Liver (tissue), 9 donors: ENCODE data around the gene CIAPIN1. TPM values are rescaled to one million over a fixed set of nuclear protein-coding genes. Genes with fewer than 3 reads are reported as not detected.

Experiments
- DNase-seq: peaks from one replicate; pipeline ENCODE4 v3.0.0-alpha.2; 2017; ENCODE audit warnings: low spot score
- H3K27ac ChIP-seq, 2 donors: one replicate each; pipeline ENCODE4 v1.7.0; 2013; ENCODE audit warnings: inconsistent platforms in 2 of 2, low read length in 2 of 2, control low read depth in 1 of 2, low read depth in 1 of 2, mild to moderate bottlenecking in 1 of 2
- H3K27me3 ChIP-seq, 4 donors: one replicate each; pipeline versions ENCODE4 v1.6.1 to v1.7.0; 2013; ENCODE audit warnings: low read length in 3 of 4, inconsistent platforms in 1 of 4, mild to moderate bottlenecking in 1 of 4, moderate library complexity in 1 of 4; ENCODE audit not compliant: control insufficient read depth in 4 of 4, insufficient read depth in 4 of 4
- H3K36me3 ChIP-seq, 4 donors: one replicate each; pipeline versions ENCODE4 v1.6.1 to v1.7.0; 2013; ENCODE audit warnings: low read length in 3 of 4, mild to moderate bottlenecking in 3 of 4, low read depth in 1 of 4, moderate library complexity in 1 of 4; ENCODE audit not compliant: control insufficient read depth in 4 of 4, insufficient read depth in 3 of 4
- H3K4me1 ChIP-seq, 4 donors: one replicate each; pipeline versions ENCODE4 v1.6.1 to v1.7.0; 2013; ENCODE audit warnings: low read length in 3 of 4, mild to moderate bottlenecking in 3 of 4, moderate library complexity in 1 of 4; ENCODE audit not compliant: control insufficient read depth in 4 of 4, insufficient read depth in 4 of 4
- H3K4me3 ChIP-seq, 3 donors: one replicate each; pipeline versions ENCODE4 v1.6.1 to v1.7.0; 2013; ENCODE audit warnings: low read length in 3 of 3, control low read depth in 1 of 3, low read depth in 1 of 3, mild to moderate bottlenecking in 1 of 3
- H3K9ac ChIP-seq, 2 donors: one replicate each; pipeline ENCODE4 v1.7.0; 2013; ENCODE audit warnings: low read length in 2 of 2, mild to moderate bottlenecking in 2 of 2, moderate library complexity in 2 of 2, control low read depth in 1 of 2, low read depth in 1 of 2
- H3K9me3 ChIP-seq, 4 donors: one replicate each; pipeline versions ENCODE4 v1.6.1 to v1.7.0; 2013; ENCODE audit warnings: low read length in 3 of 4; ENCODE audit not compliant: control insufficient read depth in 4 of 4
- EGR1 ChIP-seq, 2 donors: IDR thresholded peaks; 2 replicates each; pipeline ENCODE4 v1.6.1; 2016 to 2018; ENCODE audit warnings: antibody characterized with exemption in 2 of 2, low read depth in 2 of 2
- FOXA1 ChIP-seq: IDR thresholded peaks from 2 replicates; pipeline ENCODE4 v1.6.1; 2016; ENCODE audit warnings: antibody characterized with exemption
- FOXA2 ChIP-seq: IDR thresholded peaks from 2 replicates; pipeline ENCODE4 v1.6.1; 2016; ENCODE audit warnings: antibody characterized with exemption
- GABPA ChIP-seq, 2 donors: IDR thresholded peaks in 1 of 2; conservative IDR thresholded peaks in 1 of 2; 2 replicates each; pipeline ENCODE4 v1.6.1; 2016; ENCODE audit warnings: antibody characterized with exemption in 2 of 2, mild to moderate bottlenecking in 1 of 2, moderate library complexity in 1 of 2
- HNF4A ChIP-seq, 2 donors: conservative IDR thresholded peaks; 2 replicates each; pipeline ENCODE4 v1.6.1; 2016; ENCODE audit warnings: antibody characterized with exemption in 2 of 2, mild to moderate bottlenecking in 2 of 2
- HNF4G ChIP-seq: IDR thresholded peaks from 2 replicates; pipeline ENCODE4 v1.6.1; 2016; ENCODE audit warnings: antibody characterized with exemption
- JUND ChIP-seq, 2 donors: IDR thresholded peaks; 2 replicates each; pipeline ENCODE4 v1.6.1; 2016; ENCODE audit warnings: antibody characterized with exemption in 2 of 2
- NR2F2 ChIP-seq: IDR thresholded peaks from 2 replicates; pipeline ENCODE4 v1.6.1; 2016; ENCODE audit warnings: antibody characterized with exemption
- RAD21 ChIP-seq, 2 donors: IDR thresholded peaks; 2 replicates each; pipeline ENCODE4 v1.6.1; 2016; ENCODE audit warnings: antibody characterized with exemption in 2 of 2, mild to moderate bottlenecking in 2 of 2
- RXRA ChIP-seq, 2 donors: IDR thresholded peaks; 2 replicates each; pipeline ENCODE4 v1.6.1; 2017 to 2018; ENCODE audit warnings: antibody characterized with exemption in 2 of 2, mild to moderate bottlenecking in 1 of 2
- SP1 ChIP-seq: IDR thresholded peaks from 2 replicates; pipeline ENCODE4 v1.6.1; 2018; ENCODE audit warnings: antibody characterized with exemption, mild to moderate bottlenecking
- TAF1 ChIP-seq: conservative IDR thresholded peaks from 2 replicates; pipeline ENCODE4 v1.6.1; 2016; ENCODE audit warnings: antibody characterized with exemption, mild to moderate bottlenecking
- YY1 ChIP-seq: IDR thresholded peaks from 2 replicates; pipeline ENCODE4 v1.6.1; 2016; ENCODE audit warnings: antibody characterized with exemption, mild to moderate bottlenecking
- WGBS: extraction: QIAGEN DNeasy Blood & Tissue Kit; methylation state at CpG from one replicate; pipeline ENCODE4 v1.1.7; 2013; 5-methylcytosine and 5-hydroxymethylcytosine counted together
- polyA plus RNA-seq, 2 donors: library from polyadenylated mRNA; stranded (reverse) in 1 of 2; unstranded in 1 of 2; fragments of 200-250 nt in 1 of 2; fragments of >200 nt in 1 of 2; fragmentation: Nextera tagmentation in 1 of 2; extraction: Ambion mirVana in 1 of 2; gene quantifications; one replicate each; pipeline versions ENCODE4 v1.2.1 to v1.2.3, GENCODE V29; 2013 to 2015
- total RNA-seq, 2 donors: library from RNA; depleted of rRNA; stranded (reverse); fragments of >200 nt; gene quantifications; one replicate each; pipeline ENCODE4 v1.2.3, GENCODE V29; 2014
- TF ChIP-seq, protein P1 (sequence below): IDR thresholded peaks from 2 replicates; pipeline ENCODE4 v1.6.1; 2016; ENCODE audit warnings: antibody characterized with exemption
- TF ChIP-seq, protein P2 (sequence below): IDR thresholded peaks from 2 replicates; pipeline ENCODE4 v1.6.1; 2016; ENCODE audit warnings: antibody characterized with exemption, mild to moderate bottlenecking
- TF ChIP-seq, protein P3 (sequence below): fragments of 150-350 bp; IDR thresholded peaks from 2 replicates; pipeline ENCODE4 v1.5.1; 2017; ENCODE audit warnings: improper control_type of control experiment, low read depth, low read length; ENCODE audit not compliant: missing input control
- TF ChIP-seq, protein P4 (sequence below): IDR thresholded peaks from 2 replicates; pipeline ENCODE4 v1.6.1; 2016; ENCODE audit warnings: antibody characterized with exemption
- TF ChIP-seq, protein P5 (sequence below): IDR thresholded peaks from 2 replicates; pipeline ENCODE4 v1.6.1; 2016; ENCODE audit warnings: antibody characterized with exemption
- donor health status: healthy.
- donor health status: healthy.
- donor health status: healthy.
- donor health status: healthy.
- donor health status: healthy.

Gene CIAPIN1
- total and polyA plus RNA-seq, 4 donors, result 19.5 to 32.7 (median 23.4) TPM

DNA sequence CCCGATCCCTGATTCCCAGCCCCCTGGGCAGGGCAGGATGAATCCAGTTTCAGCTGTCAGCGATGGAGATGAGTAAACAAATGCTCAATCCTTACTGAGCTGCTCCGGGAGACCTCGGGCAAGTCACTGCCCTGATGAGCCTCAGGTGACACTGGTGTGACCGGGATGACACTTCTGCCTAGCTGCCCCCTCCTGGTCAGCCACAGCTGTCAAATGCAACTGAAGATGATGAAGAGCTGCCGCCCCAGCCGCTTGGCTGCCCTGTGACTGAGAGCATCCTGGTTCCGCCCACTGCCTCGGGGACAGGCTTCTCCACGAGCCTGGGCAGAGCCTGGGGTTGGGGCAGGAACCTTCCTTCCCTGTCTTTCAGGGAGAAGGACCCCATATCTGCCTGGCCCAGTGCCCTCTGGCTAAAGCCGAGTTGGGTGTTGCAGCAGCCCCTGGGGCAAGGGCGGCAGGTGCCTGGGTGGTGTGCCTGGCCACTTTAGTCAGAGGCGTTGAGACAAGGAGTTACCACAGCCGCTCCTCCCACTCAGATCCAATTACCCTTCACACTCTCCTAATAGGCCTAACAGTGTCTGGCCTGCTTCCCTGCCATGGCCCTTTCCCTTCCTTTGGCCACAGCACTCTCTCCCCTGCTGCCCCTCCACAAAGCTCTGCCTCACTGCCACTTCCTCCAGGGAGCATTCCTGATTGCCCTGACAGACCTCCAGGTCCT is 37.2 kb downstream of the CIAPIN1 start:
- Histone ChIP-seq H3K27me3 (no peaks in the 10 kb centered on the region), H3K9ac (no peak overlapping the region), H3K27ac (no peak overlapping the region), H3K9me3 (no peaks in the 10 kb centered on the region), H3K4me1 (no peaks in the 10 kb centered on the region), H3K4me3 (no peak overlapping the region), H3K36me3 (no peaks in the 10 kb centered on the region)
- no peak for DNase-seq
- WGBS, result 81% methylated on average over 14 of the region's 14 CpGs
- TF ChIP-seq HNF4A (conservative IDR thresholded peaks at IDR 0.05), result no peak
- TF ChIP-seq YY1, result no peak
- no peak for TF ChIP-seq TAF1
- TF ChIP-seq, protein P1, sequence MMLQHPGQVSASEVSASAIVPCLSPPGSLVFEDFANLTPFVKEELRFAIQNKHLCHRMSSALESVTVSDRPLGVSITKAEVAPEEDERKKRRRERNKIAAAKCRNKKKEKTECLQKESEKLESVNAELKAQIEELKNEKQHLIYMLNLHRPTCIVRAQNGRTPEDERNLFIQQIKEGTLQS, result no peak
- no peak for TF ChIP-seq FOXA2
- TF ChIP-seq, protein P2, sequence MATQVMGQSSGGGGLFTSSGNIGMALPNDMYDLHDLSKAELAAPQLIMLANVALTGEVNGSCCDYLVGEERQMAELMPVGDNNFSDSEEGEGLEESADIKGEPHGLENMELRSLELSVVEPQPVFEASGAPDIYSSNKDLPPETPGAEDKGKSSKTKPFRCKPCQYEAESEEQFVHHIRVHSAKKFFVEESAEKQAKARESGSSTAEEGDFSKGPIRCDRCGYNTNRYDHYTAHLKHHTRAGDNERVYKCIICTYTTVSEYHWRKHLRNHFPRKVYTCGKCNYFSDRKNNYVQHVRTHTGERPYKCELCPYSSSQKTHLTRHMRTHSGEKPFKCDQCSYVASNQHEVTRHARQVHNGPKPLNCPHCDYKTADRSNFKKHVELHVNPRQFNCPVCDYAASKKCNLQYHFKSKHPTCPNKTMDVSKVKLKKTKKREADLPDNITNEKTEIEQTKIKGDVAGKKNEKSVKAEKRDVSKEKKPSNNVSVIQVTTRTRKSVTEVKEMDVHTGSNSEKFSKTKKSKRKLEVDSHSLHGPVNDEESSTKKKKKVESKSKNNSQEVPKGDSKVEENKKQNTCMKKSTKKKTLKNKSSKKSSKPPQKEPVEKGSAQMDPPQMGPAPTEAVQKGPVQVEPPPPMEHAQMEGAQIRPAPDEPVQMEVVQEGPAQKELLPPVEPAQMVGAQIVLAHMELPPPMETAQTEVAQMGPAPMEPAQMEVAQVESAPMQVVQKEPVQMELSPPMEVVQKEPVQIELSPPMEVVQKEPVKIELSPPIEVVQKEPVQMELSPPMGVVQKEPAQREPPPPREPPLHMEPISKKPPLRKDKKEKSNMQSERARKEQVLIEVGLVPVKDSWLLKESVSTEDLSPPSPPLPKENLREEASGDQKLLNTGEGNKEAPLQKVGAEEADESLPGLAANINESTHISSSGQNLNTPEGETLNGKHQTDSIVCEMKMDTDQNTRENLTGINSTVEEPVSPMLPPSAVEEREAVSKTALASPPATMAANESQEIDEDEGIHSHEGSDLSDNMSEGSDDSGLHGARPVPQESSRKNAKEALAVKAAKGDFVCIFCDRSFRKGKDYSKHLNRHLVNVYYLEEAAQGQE, result no peak
- TF ChIP-seq, protein P3, sequence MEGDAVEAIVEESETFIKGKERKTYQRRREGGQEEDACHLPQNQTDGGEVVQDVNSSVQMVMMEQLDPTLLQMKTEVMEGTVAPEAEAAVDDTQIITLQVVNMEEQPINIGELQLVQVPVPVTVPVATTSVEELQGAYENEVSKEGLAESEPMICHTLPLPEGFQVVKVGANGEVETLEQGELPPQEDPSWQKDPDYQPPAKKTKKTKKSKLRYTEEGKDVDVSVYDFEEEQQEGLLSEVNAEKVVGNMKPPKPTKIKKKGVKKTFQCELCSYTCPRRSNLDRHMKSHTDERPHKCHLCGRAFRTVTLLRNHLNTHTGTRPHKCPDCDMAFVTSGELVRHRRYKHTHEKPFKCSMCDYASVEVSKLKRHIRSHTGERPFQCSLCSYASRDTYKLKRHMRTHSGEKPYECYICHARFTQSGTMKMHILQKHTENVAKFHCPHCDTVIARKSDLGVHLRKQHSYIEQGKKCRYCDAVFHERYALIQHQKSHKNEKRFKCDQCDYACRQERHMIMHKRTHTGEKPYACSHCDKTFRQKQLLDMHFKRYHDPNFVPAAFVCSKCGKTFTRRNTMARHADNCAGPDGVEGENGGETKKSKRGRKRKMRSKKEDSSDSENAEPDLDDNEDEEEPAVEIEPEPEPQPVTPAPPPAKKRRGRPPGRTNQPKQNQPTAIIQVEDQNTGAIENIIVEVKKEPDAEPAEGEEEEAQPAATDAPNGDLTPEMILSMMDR, result no peak
- no peak for TF ChIP-seq NR2F2
- no peak for TF ChIP-seq JUND (IDR thresholded peaks at IDR 0.05)
- TF ChIP-seq RAD21 (IDR thresholded peaks at IDR 0.05), result no peak
- TF ChIP-seq RXRA (IDR thresholded peaks at IDR 0.05), result no peak
- TF ChIP-seq GABPA (IDR thresholded peaks at IDR 0.05 in 1 of 2, conservative IDR thresholded peaks at IDR 0.05 in 1 of 2), result no peak
- TF ChIP-seq, protein P4, sequence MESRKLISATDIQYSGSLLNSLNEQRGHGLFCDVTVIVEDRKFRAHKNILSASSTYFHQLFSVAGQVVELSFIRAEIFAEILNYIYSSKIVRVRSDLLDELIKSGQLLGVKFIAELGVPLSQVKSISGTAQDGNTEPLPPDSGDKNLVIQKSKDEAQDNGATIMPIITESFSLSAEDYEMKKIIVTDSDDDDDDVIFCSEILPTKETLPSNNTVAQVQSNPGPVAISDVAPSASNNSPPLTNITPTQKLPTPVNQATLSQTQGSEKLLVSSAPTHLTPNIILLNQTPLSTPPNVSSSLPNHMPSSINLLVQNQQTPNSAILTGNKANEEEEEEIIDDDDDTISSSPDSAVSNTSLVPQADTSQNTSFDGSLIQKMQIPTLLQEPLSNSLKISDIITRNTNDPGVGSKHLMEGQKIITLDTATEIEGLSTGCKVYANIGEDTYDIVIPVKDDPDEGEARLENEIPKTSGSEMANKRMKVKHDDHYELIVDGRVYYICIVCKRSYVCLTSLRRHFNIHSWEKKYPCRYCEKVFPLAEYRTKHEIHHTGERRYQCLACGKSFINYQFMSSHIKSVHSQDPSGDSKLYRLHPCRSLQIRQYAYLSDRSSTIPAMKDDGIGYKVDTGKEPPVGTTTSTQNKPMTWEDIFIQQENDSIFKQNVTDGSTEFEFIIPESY, result no peak

DNA sequence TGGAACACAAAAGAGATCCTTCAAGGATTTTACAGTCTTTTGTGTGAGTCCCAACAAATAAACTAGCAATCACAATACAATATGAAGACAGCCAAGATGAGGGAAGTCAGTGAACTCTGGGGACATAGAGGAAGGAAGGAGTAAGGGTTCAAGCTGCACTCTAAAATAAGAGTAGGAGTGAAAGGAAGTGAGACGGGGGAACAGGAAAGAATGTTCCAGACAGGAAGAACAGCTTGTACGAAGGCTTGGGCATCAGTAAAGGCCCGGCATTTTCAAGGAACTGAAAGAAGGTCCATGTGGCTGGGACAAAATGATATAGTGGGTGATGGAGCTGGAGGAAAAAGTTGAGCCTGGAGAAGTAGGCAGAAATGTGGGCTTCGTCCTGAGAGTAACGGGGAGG is 38.1 kb downstream of the CIAPIN1 start:
- H3K9me3 ChIP-seq, result no peaks in the 10 kb centered on the region
- no peak overlapping the region for H3K9ac ChIP-seq
- no peak overlapping the region for H3K27ac ChIP-seq
- H3K4me1 ChIP-seq, result no peaks in the 10 kb centered on the region
- TF ChIP-seq NR2F2 (peak; percentile 87), HNF4G (no peak), FOXA1 (no peak), EGR1 (IDR thresholded peaks at IDR 0.05; ENCODE audit: low read depth in 2 of 2) (peak; percentile 43 to 74), SP1 (peak; percentile 15), JUND (IDR thresholded peaks at IDR 0.05) (no peak), GABPA (IDR thresholded peaks at IDR 0.05 in 1 of 2, conservative IDR thresholded peaks at IDR 0.05 in 1 of 2) (peak in 1 of 2 donors; percentile 18), RAD21 (IDR thresholded peaks at IDR 0.05) (peak in 1 of 2 donors; percentile 27)
- TF ChIP-seq, protein P4, result no peak
- TF ChIP-seq, protein P5, sequence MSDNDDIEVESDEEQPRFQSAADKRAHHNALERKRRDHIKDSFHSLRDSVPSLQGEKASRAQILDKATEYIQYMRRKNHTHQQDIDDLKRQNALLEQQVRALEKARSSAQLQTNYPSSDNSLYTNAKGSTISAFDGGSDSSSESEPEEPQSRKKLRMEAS, result peak; percentile 87
- no peaks in the 10 kb centered on the region for H3K27me3 ChIP-seq
- DNase-seq, result no peak
- H3K36me3 ChIP-seq, result no peaks in the 10 kb centered on the region
- WGBS, result 77% methylated on average over 5 of the region's 5 CpGs
- no peak overlapping the region for H3K4me3 ChIP-seq
